Trophoblast cell (in vitro differentiated cells and primary cell): ENCODE data around the gene FOXA3.

Experiments used
- DNase-seq, 2 donors: peaks; one replicate each; pipeline ENCODE4 v3.0.0-alpha.2; 2016
- H2AFZ ChIP-seq: 2 replicates; pipeline ENCODE4 v1.6.1; 2013; ENCODE audit warnings: low read length, moderate library complexity, mild to moderate bottlenecking; ENCODE audit not compliant: insufficient read depth, poor library complexity
- H2AK5ac ChIP-seq: 2 replicates; pipeline ENCODE4 v1.6.1; 2013; ENCODE audit warnings: mild to moderate bottlenecking, low read length
- H2BK120ac ChIP-seq: 2 replicates; pipeline ENCODE4 v1.6.1; 2013; ENCODE audit warnings: low read length, mild to moderate bottlenecking, moderate library complexity; ENCODE audit not compliant: insufficient read depth, poor library complexity
- H2BK12ac ChIP-seq: 2 replicates; pipeline ENCODE4 v1.6.1; 2013; ENCODE audit warnings: mild to moderate bottlenecking, low read length, moderate library complexity
- H2BK5ac ChIP-seq: 2 replicates; pipeline ENCODE4 v1.6.1; 2013; ENCODE audit warnings: low read length, low read depth, moderate library complexity, mild to moderate bottlenecking; ENCODE audit not compliant: poor library complexity
- H3K14ac ChIP-seq: 2 replicates; pipeline ENCODE4 v1.6.1; 2013; ENCODE audit warnings: mild to moderate bottlenecking, low read length
- H3K18ac ChIP-seq: 2 replicates; pipeline ENCODE4 v1.6.1; 2013; ENCODE audit warnings: mild to moderate bottlenecking, low read length
- H3K23ac ChIP-seq: 2 replicates; pipeline ENCODE4 v1.6.1; 2013; ENCODE audit warnings: low read length
- H3K27ac ChIP-seq: 2 replicates; pipeline ENCODE4 v1.5.1; 2013; ENCODE audit warnings: low read depth, mild to moderate bottlenecking, inconsistent platforms, low read length, moderate library complexity
- H3K27me3 ChIP-seq: 2 replicates; pipeline ENCODE4 v1.6.1; 2013; ENCODE audit warnings: inconsistent platforms, mild to moderate bottlenecking, low read length, moderate library complexity; ENCODE audit not compliant: insufficient read depth
- H3K36me3 ChIP-seq, 2 experiments: 1 replicate in 1 of 2; 2 replicates in 1 of 2; pipeline ENCODE4 v1.6.1; 2013; ENCODE audit warnings: low read length in 2 of 2, mild to moderate bottlenecking in 2 of 2, moderate library complexity in 1 of 2; ENCODE audit not compliant: insufficient read depth in 2 of 2, control insufficient read depth in 1 of 2
- H3K4ac ChIP-seq: 2 replicates; pipeline ENCODE4 v1.6.1; 2013; ENCODE audit warnings: low read depth, mild to moderate bottlenecking, low read length, moderate library complexity
- H3K4me1 ChIP-seq, 2 experiments: 1 replicate in 1 of 2; 2 replicates in 1 of 2; pipeline ENCODE4 v1.6.1; 2013; ENCODE audit warnings: low read length in 2 of 2, mild to moderate bottlenecking in 2 of 2, moderate library complexity in 1 of 2; ENCODE audit not compliant: insufficient read depth in 2 of 2, control insufficient read depth in 1 of 2
- H3K4me2 ChIP-seq: 2 replicates; pipeline ENCODE4 v1.6.1; 2013; ENCODE audit warnings: inconsistent platforms, mild to moderate bottlenecking, low read length, moderate library complexity
- H3K4me3 ChIP-seq: 2 replicates; pipeline ENCODE4 v1.5.1; 2013; ENCODE audit warnings: mild to moderate bottlenecking, low read depth, low read length, inconsistent platforms
- H3K79me1 ChIP-seq: one replicate; pipeline ENCODE4 v1.6.1; 2013; ENCODE audit warnings: low read length
- H3K79me2 ChIP-seq: 2 replicates; pipeline ENCODE4 v1.6.1; 2013; ENCODE audit warnings: low read length, mild to moderate bottlenecking; ENCODE audit not compliant: control insufficient read depth, insufficient read depth, poor library complexity
- H3K9ac ChIP-seq: 2 replicates; pipeline ENCODE4 v1.6.1; 2013; ENCODE audit warnings: mild to moderate bottlenecking, low read length
- H3K9me3 ChIP-seq: 2 replicates; pipeline ENCODE4 v1.6.1; 2013; ENCODE audit warnings: low read depth, mild to moderate bottlenecking, control low read depth, inconsistent platforms, low read length; ENCODE audit not compliant: insufficient read depth
- H4K12ac ChIP-seq: 2 replicates; pipeline ENCODE4 v1.6.1; 2013; ENCODE audit warnings: low read depth, mild to moderate bottlenecking, low read length, moderate library complexity
- H4K8ac ChIP-seq: 2 replicates; pipeline ENCODE4 v1.6.1; 2013; ENCODE audit warnings: low read depth, mild to moderate bottlenecking, low read length, moderate library complexity
- H4K91ac ChIP-seq: one replicate; pipeline ENCODE4 v1.6.1; 2013; ENCODE audit warnings: low read depth, mild to moderate bottlenecking, low read length, moderate library complexity
- WGBS: extraction: QIAGEN DNeasy Blood & Tissue Kit; methylation state at CpG from one replicate; pipeline ENCODE4 v1.1.7; 2013; ENCODE audit warnings: missing lambda C conversion rate; ENCODE audit not compliant: insufficient read length, insufficient coverage; ENCODE audit errors: extremely low coverage; 5-methylcytosine and 5-hydroxymethylcytosine counted together

FOXA3 gene

GRCh38 chr19:45860359-45861259, 3.5 kb upstream of the FOXA3 start:
- H4K91ac ChIP-seq: no peak overlapping the region
- H3K4ac ChIP-seq: peak overlapping the region; percentile 39
- H4K8ac ChIP-seq: no peak overlapping the region
- H2AK5ac ChIP-seq: no peak overlapping the region
- H3K4me3 ChIP-seq: no peak overlapping the region
- H3K79me2 ChIP-seq: peaks cover 6% of the 10 kb centered on the region
- H4K12ac ChIP-seq: no peak overlapping the region
- no peak overlapping the region for H2BK5ac ChIP-seq
- no peak overlapping the region for H3K23ac ChIP-seq
- H3K36me3 ChIP-seq: peaks cover 12 to 13% of the 10 kb centered on the region in 2 experiments
- H3K27me3 ChIP-seq: peaks cover 6% of the 10 kb centered on the region
- H3K9me3 ChIP-seq: no peaks in the 10 kb centered on the region
- H2BK12ac ChIP-seq: no peak overlapping the region
- H2AFZ ChIP-seq: no peak overlapping the region
- peaks cover 12% of the 10 kb centered on the region for H3K79me1 ChIP-seq
- no peak overlapping the region for H3K4me2 ChIP-seq
- H3K18ac ChIP-seq: no peak overlapping the region
- no peak overlapping the region for H3K14ac ChIP-seq
- no peak overlapping the region for H2BK120ac ChIP-seq
- no peak overlapping the region for H3K9ac ChIP-seq
- H3K4me1 ChIP-seq: peaks cover 1 to 4% of the 10 kb centered on the region in 2 experiments
- WGBS: no CpG with 5 or more reads among the region's 15 CpGs
- no peak overlapping the region for H3K27ac ChIP-seq
- DNase-seq: peak; percentile 86 to 94

DNA sequence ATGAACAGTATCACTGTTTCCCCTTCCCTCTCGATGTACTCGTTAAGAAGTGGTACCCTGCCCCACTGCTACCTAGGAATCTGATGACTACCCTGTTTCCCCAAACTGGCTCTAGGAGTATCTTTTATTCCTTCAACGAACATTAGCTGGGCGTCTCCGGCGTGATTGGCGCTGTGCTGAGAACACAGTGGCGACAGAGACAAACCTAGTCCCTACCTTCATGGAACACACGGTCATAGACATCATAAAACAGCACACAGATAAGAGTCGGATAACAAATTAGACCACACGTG, 1.9 kb upstream of the FOXA3 start:
- Histone ChIP-seq H4K8ac (peak overlapping the region; percentile 74), H3K27me3 (peaks cover 6% of the 10 kb centered on the region), H3K27ac (peak overlapping the region; percentile 13), H3K23ac (no peak overlapping the region), H4K91ac (peak overlapping the region; percentile 79), H3K4me3 (peak overlapping the region; percentile 91), H3K9me3 (no peaks in the 10 kb centered on the region), H3K4me2 (peak overlapping the region; percentile 64), H2BK5ac (no peak overlapping the region), H3K79me2 (peaks cover 6% of the 10 kb centered on the region), H3K4me1 (peaks cover 1 to 4% of the 10 kb centered on the region in 2 experiments), H2AFZ (peak overlapping the region; percentile 2), H2AK5ac (no peak overlapping the region), H4K12ac (peak overlapping the region; percentile 5), H3K14ac (no peak overlapping the region), H3K4ac (no peak overlapping the region), H3K36me3 (peaks cover 7 to 8% of the 10 kb centered on the region in 2 experiments), H2BK12ac (no peak overlapping the region), H3K79me1 (peaks cover 12% of the 10 kb centered on the region), H2BK120ac (no peak overlapping the region), H3K9ac (peak overlapping the region; percentile 68), H3K18ac (no peak overlapping the region)
- no peak for DNase-seq
- no CpG with 5 or more reads among the region's 11 CpGs for WGBS

DNA sequence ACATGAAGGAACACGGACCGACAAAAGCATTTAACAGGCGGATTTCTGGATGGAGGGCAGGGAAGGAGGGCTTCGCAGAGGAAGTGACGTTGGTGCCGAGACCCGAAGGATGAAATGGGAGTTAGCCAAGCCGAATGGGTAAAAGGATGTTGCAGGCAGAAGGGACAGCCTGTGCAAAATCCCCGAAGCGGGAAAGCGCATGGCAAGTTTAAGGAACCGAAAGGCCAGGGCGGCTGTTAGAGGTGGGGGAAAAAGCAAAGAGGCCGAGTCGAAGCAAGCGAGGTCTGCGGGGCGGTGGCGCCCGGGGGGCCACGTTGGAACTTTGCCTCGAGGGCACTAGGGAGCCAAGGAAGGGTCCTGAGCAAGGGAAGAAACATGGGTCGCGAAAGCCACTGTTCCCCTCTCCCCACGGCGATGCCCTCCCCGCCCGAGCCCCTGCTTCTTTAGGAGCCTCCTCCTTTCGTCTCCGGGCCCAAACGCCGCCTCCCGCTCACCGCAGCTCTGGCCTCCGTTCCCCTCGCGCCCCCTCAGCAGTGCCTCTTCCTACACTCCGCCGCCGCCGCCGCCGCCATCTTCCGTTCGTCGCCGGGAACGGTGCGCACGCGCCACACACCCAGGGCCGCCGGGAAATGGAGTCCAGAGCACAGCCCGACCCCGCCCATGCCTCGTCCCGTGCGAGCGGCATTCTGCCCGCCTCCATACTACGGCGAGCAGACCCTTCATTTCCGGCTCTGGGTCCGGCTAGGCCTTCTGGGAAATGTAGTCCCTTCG, 1.4 kb upstream of the FOXA3 start, which contains the start of gene SYMPK:
SYMPK (minus strand) TSS at position 584 of the 771 bp plus-strand sequence. CDS start 8,652 bp downstream, outside the sequence.
- H3K14ac ChIP-seq: peak within 1 kb of the TSS; percentile 73
- H3K18ac ChIP-seq: peak within 1 kb of the TSS; percentile 67
- no peak within 1 kb of the TSS for H2BK12ac ChIP-seq
- peak within 1 kb of the TSS; percentile 66 for H2BK120ac ChIP-seq
- peak within 1 kb of the TSS; percentile 74 for H4K12ac ChIP-seq
- H3K9ac ChIP-seq: peak within 1 kb of the TSS; percentile 89
- peaks cover 1 to 4% of the 10 kb centered on the region in 2 experiments for H3K4me1 ChIP-seq
- peak within 1 kb of the TSS; percentile 66 for H2BK5ac ChIP-seq
- H3K23ac ChIP-seq: no peak within 1 kb of the TSS
- peaks cover 12% of the 10 kb centered on the region for H3K79me1 ChIP-seq
- no CpG with 5 or more reads among the region's 65 CpGs for WGBS
- peak within 1 kb of the TSS; percentile 79 for H4K91ac ChIP-seq
- no peaks in the 10 kb centered on the region for H3K9me3 ChIP-seq
- peak within 1 kb of the TSS; percentile 47 for H3K4ac ChIP-seq
- H3K36me3 ChIP-seq: peaks cover 7 to 8% of the 10 kb centered on the region in 2 experiments
- peak within 1 kb of the TSS; percentile 91 for H3K4me3 ChIP-seq
- H3K27ac ChIP-seq: peak within 1 kb of the TSS; percentile 81
- peak within 1 kb of the TSS; percentile 40 for H2AK5ac ChIP-seq
- peak within 1 kb of the TSS; percentile 33 for H2AFZ ChIP-seq
- H3K79me2 ChIP-seq: peaks cover 6% of the 10 kb centered on the region
- H4K8ac ChIP-seq: peak within 1 kb of the TSS; percentile 89
- H3K4me2 ChIP-seq: peak within 1 kb of the TSS; percentile 73
- H3K27me3 ChIP-seq: peaks cover 6% of the 10 kb centered on the region
- DNase-seq: peak; percentile 99

- Histone ChIP-seq H4K8ac (peak overlapping the region; percentile 56), H3K27me3 (peaks cover 6% of the 10 kb centered on the region), H2BK12ac (no peak overlapping the region), H3K79me1 (peaks cover 12% of the 10 kb centered on the region), H3K9ac (no peak overlapping the region), H3K27ac (no peak overlapping the region), H3K14ac (peak overlapping the region; percentile 35), H3K4me1 (peaks cover 1 to 4% of the 10 kb centered on the region in 2 experiments), H3K23ac (no peak overlapping the region), H2BK120ac (no peak overlapping the region), H3K9me3 (no peaks in the 10 kb centered on the region), H3K4me3 (no peak overlapping the region), H4K12ac (peak overlapping the region; percentile 71), H3K4me2 (peak overlapping the region; percentile 73), H4K91ac (peak overlapping the region; percentile 62), H2AFZ (peak overlapping the region; percentile 14), H3K79me2 (peaks cover 6% of the 10 kb centered on the region), H3K4ac (no peak overlapping the region), H3K36me3 (peaks cover 3 to 5% of the 10 kb centered on the region in 2 experiments), H3K18ac (peak overlapping the region; percentile 39), H2BK5ac (no peak overlapping the region), H2AK5ac (no peak overlapping the region)
- WGBS: no CpG with 5 or more reads among the region's 22 CpGs
- no peak for DNase-seq
These were observed 739 bp upstream of the FOXA3 start for GRCh38 chr19:45863335-45863839.
